ENCODE measurements around the gene IGSF8.

- TF ChIP-seq POLR2AphosphoS5 (IDR thresholded peaks at IDR 0.05; ENCODE audit: borderline replicate concordance, low read depth, low read length), result no peak
- TF ChIP-seq EZH2 (IDR thresholded peaks at IDR 0.05), result no peak
These were observed 1.1 kb downstream of the IGSF8 start for GRCh38 chr1:160097151-160097910.

Measured in SK-N-MC (cell line).